HS-5 (cell line): Measurements from ENCODE around the gene AMOTL1.
A peak's percentile ranks its signal among the peaks of the same experiment; 100 is the strongest.
"Not testable (repeated sequence)": the region's sequence is repeated elsewhere in the genome, so short reads cannot be mapped to it uniquely, and the experiment has no call there.

Source experiments
- DNase-seq: peaks from one replicate; pipeline ENCODE4 v3.0.0-alpha.2; 2012; ENCODE audit warnings: low read depth

The AMOTL1 gene

DNA sequence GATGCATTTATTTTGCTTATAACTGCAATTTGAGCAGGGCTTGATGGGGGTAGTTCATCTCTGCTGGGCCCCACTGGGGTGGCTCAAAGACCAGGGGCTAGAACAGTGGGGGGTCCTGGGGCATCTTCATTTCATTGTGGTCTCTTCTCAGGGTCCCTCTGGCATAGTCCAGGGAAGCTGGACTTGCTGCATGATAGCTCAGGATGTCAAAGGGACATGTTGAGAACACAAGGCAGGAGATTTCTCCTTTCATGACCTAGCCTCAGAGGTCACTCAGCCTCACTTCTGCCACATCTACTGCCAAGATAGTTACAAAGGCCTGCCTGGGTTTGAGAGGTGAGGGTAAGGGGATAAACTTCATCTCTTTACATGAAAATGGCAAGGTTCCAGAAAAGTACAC is 115.7 kb downstream of the AMOTL1 start:
- no peak for DNase-seq

DNA sequence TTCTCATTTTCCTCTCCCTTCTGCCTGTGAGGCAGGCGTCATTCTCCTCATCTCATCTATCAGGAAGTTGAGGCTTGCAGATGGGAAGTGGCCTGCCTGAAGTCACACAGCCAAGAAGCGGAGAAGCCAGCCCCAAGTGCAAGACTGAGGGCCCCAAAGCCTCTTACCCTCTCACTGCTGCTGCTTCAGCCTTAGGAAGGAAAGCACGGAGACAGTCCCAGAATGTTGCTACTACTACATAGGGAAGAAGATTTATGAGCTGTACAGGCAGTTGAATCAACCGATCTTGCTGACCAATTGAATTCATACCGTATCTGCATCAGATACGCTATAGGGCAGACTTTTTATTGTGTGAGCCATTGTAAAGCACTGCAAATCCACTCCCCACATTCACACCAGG is 116.2 kb downstream of the AMOTL1 start:
- DNase-seq: no peak

DNA sequence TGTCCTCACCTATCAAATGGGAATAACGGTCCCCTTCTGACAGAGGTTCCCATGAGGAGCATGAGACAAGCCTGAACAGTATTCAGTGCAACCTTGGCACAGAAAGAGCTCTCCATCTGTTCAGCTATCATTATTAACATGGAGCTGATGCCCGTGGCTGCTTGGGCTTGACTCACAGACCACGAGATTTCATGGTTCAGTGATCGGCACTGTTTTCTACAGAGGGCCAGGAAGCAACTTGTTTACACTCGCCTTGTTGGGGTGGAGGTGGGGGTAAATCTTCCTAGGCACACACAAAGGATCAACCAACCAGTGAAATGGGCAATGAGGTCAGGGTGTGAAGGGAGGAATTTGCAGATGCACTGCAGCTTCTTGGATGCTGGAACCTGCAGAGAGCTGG is 117.0 kb downstream of the AMOTL1 start:
- DNase-seq: peak; percentile 30

DNA sequence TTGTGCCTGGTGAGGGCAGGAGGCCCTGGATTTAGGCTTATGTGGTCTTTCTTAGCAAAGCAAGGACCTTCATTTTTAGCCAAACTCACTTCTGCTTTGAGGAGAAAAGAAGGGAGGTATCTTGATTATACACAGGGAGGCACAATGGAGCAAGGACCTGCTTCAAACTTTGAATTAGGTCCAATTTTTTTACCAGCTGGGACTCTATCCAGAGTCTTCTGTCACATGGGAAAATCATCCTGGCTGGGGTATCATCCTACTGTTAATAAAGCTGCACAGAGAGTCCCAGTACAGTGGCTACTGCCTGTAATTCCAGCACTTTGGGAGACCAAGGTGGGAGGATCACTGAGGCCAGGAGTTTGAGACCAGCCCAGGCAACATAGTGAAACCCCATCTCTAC is 117.4 kb downstream of the AMOTL1 start:
- DNase-seq: no peak

DNA sequence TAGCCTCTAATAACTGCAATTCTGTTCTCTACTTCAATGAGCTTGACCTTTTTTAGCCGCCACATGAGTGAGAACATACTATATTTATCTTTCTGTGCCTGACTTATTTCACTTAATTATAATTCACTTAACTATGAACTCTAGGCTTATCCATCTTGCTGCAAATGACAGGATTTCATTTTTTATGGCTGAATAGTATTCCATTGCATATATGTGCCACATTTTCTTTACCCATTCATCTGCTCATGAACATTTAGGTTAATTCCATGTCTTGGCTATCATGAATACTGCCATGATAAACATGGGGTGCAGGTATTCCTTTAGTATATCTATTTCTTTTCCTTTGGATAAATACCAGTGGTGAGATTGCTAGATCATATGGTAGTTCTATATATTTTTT is 120.0 kb downstream of the AMOTL1 start:
- DNase-seq: no peak

DNA sequence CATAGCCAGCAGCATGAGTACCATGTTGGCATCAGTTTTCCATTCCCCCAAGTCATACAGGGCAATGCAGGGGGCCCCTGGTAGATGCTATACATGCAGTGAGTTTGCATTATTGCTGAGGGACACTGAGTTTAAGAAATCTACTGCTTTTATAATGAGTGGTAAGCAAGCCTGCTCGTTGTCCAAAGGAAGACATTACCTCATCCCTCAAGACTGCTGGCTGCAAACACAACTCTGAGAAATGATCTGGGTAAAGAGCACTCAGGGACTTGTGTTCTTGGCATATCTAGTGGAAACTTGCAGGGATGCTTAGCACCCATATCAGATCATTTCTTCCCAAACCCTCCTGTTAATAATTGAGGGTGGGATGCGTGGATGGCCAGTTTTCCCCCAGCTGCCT is 127.3 kb downstream of the AMOTL1 start:
- DNase-seq: no peak

DNA sequence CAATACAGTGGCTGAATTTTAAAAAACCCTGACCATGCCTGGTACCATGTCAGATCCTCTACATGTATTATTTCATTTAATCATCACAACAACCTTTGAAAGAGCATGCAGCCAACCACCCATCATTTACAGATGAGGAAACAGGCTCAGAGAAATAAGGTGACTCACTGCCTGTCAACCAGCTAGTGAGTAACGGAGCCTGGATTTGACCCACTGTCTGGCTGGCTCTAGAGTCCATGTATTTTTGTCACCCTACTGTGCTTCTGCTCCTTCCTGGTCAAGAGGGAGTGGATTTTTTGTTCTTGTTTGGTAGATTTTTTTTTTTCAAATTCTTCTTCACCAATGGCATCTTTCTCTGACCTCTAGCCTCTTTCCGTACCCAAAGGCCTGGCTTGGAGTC is 127.8 kb downstream of the AMOTL1 start:
- DNase-seq: no peak

DNA sequence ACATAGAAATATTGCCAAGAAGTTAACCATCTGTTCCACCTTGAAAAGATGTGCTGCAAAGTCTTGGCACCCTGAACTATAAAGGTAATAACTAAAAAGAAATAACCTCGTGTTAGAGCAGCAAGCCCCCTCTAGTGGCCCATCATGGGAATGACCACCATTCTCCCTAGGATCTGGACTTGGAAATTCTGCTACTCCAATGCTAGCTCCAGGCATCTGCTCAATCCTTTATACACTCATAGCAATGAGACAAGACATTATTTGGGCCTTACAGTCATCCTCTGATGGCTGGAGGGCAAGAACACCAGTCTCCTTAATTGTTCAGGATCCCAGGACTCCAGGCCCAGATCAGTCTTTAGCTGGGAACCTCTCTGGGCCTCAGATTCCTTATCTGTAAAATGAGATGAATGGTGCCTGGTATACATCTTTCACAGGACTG is 129.2 kb downstream of the AMOTL1 start:
- DNase-seq: no peak

DNA sequence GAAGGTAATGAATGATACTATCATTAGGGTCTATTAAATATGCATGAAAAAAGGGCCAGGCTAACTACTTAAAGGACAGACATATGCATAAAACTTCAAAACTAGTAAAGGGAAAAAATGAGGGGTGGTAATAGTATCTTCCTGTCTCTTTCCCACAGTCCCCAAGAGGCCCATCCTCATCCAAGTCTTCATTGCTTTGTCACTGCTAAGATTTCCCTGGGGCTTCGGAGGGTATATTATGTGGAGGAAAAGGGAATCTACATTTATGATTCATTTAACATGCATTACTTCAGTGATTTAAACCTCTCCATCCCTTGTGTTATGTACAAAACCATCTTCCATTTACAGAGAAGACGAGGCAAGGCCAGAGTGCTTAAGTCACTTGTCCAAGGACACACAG is 139.1 kb downstream of the AMOTL1 start:
- no peak for DNase-seq

DNA sequence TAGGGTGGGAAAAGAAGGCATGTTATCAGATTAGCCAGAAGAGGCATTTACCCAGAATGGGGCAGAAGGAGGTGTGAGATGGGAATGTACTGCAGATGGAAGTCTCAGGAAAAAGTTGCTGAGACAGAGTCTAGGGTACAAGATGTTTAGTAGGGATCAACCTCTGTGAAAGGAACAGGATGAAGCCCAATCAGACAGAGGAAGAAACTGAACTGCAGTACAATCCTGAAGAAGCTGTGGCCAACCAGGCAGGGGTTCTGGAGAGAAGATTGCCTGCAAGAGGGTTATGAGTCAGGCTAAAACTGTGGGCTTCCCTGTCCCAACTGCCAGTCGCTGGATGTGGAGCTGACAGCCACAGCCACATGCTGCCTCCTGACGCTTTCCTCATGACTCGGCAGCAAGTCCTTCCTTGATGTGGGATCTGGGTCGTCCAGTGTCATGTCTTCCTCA is 141.2 kb downstream of the AMOTL1 start:
- no peak for DNase-seq

DNA sequence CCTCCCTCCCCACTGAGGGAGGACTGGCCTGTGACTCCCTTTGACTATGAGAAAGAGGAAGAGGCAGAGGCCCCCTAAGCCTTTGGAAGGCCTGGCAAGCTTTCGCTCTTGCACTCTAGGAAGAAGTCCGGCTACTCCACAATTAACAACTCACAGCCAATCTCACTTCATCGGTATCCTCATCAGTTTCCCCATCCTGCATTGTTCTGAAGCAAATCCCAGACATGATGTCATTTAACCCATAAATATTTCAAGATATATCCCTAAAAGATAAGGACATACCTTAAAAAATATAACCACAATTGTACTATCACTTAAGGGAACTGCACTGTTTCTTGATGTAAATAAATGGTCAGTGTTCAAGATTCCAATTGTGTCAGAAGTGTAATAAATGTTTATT is 142.1 kb downstream of the AMOTL1 start:
- no peak for DNase-seq

DNA sequence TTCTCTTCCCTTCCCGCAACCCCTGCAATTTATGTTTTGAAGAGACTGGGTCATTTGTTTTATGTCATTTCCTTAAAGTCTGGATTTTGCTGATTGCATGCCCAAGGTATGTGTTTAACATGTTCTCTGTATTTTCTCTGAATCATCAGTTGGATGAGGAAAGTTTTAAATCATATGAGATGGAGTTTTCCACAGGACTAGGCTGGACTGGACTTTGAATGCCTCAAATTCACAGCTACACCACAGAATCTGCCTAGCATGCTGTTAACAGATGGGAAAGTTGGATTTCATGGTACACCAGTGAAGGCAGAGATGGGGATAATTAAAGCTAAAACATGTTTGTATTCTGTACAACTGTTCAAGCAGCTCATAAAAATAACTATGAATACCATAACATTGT is 142.6 kb downstream of the AMOTL1 start:
- no peak for DNase-seq

DNA sequence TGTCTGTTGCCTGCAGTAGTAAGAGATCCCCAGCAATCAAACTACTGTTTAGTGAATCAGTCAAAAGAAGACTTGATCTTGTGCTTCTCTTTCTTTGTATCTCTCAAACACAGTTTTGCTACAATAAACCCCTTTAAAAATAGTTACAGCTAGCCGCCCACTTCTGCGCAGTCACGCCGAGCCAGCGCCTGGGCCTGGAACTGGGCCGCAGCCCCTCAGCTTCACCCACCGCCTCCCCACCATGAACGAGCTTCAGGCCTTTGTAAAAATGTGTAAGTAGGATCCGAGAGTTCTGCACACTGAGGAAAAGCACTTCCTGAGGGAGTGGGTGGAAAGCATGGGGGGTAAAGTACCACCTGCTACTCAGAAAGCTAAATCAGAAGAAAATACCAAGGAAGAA is 144.7 kb downstream of the AMOTL1 start:
- no peak for DNase-seq

DNA sequence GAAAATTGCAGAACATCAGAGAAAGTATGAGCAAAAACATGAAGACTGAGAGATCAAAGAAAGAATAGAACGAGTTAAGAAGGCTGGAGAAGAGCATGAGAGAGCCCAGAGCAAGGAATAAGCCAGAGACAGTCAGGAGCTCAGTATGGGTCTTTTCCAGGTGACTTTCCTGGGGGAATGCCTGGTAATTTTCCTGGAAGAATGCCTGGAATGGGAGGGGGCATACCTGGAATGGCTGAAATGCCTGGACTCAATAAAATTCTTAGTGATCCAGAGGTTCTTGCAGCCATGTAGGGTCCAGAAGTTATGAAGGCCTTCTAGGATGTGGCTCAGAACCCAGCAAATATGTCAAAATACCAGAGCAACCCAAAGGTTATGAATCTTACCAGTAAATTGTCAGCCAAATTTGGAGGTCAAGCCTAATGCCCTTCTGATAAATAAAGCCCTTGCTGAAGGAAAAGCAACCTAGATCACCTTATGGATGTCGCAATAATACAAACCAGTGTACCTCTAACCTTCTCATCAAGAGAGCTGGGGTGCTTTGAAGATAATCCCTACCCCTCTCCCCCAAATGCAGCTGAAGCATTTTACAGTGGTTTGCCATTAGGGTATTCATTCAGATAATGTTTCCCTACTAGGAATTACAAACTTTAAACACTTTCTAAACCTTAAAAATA is 145.7 kb downstream of the AMOTL1 start:
- DNase-seq: not testable (repeated sequence)

DNA sequence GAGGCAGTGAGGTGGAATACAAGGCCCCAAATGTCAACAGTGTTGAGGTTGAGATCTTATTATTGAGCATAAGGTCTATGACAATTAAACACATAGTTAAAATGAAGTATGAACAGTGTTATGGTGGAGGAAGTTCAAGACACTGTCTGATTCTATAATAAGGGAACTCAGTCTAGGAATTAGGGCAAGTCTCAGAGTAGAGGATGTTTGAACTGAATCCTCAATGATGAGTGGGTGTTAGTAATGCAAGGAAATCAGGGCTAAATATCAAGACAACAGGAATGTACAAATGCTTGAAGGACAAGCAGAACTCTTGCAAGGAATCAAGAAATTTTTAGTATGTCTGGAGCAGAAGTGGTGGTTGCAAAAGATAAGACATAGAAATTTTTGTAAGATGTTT is 152.2 kb downstream of the AMOTL1 start:
- DNase-seq: no peak

DNA sequence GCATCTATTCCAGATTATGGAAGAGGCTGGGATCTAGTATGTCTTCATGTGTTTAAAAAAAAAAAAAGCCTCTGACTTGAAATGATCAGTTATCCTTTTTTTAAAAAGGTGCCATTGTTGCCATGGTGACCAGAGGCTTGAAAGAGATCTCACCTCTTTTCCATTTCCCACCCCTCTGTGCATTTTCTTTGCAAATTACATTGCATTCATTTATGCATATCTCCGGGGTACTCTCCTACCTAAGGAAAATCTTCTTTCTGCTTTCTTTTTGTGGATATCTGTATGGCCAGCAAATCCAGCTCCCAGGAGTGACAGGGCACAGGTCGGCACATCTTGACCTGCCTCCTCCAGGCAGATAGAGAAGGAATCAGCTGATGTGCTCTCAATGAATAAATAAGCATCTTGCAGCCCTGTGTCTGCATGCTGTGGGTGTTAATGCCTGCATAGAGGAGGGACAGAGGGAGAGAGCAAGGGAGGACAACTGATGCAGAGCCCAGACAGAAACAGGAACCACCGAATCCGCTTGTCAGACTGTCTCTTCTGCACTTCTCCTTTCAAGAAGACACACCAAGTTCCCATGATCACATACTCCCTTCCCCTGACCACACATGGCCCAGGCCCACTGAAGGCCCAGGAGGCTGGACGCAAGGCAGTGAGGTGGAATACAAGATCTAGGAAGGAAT is 154.3 kb downstream of the AMOTL1 start:
- no peak for DNase-seq

DNA sequence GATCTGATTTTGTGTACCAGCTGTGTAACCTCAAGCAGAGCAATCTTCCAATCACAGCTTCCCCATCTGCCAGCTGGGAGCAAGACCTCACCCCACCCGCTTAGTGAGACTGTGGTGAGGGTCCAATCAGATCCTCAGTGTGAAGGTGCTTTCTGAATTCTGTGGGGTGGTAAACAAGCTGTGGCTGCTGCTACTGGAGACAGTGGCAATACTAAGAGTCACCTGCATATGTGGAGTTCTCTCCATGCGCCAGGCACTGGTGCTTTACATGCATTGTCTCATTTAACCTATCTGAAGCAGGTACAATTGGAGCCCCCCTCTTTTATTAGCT is 154.8 kb downstream of the AMOTL1 start:
- DNase-seq: no peak

DNA sequence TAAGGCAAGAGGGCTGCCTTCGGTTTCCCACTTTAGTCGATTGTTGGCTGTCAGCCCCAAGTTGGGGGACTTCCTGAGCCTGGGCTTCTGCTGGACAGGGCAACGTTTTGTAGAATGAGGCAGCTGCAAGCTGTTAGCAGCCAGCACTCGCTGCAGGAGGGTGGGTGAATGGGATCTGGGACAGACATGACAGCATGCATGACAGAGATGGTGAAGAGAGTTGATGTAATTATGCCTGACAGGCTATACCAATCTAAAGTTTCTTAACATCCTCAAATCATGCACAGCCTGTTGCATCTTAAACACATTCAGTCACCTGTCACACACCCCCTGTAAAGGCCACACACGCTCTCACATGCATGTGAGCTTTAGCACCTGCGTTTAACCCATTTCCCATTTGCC is 156.0 kb downstream of the AMOTL1 start:
- no peak for DNase-seq

DNA sequence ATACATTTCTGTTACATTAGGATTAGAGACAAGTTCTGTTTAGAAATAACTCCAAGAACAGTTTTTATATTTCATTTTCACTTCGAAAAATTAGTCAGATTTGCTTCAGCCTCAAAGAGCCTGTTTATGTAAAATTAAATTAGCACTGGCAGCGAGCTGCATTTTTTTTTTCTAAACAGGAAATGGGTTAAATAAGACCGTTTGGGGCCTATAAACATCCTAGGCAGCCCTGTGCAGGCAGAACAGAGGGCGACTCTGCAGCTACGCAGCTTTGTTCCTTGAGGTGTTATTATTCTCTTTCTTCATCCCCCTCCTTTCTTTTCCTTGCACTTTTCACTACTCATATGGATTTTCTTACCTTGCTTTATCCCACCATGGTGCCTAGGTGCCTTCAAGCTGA is 156.5 kb downstream of the AMOTL1 start:
- DNase-seq: no peak

DNA sequence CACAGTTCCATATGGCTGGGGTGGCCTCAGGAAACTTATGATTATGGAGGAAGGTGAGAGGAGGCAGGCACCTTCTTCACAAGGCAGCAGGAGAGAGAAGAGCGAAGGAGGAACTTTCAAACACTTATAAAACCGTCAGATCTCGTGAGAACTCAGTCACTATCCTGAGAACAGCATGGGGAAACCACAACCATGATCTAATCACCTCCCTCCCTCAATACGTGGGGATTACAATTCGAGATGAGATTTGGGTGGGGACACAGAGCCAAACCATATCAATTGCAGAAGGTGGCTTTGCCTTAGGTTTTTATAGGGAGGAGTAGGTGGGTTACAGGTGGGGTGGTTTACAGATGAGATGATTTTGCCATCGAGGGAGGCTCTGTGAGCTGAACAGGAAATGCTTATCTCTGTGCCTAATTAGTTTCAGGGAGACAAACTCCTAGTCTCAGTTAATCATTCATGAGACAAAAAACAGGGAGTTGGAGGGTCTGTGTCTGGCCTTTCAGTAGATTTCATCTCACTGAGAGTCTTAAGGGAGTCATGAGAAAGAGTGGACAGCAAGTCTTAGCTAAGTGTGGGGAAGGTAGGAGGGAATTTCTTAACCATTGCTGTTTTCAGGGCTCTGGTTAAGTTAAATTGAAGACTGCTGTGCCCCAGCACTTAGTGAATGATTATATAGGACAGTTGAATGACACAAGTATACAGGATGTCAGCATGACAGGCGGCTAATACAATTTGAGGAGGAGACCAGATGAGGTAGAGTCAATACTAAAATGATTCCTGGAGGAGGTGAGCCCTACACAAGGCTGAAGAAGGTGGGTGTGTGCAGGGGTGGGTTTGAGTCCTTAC is 157.5 kb downstream of the AMOTL1 start:
- DNase-seq: no peak

DNA sequence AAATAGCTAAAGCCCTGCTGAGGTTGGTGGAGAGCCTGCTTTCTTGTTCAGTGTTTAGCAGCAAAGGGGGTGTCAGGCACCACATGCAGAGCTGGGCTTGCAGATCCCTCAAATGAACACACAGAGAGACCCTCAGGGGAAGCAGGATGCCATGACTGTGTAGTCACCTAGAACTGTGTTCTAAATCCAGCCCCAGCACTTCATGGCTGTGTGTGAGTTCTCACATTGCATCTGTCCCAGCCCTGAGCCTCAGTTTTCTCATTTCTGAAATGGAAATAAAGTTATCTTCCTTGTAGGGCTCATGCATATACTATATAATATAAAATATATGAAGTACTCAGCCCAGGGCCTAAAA is 158.1 kb downstream of the AMOTL1 start:
- DNase-seq: no peak
